Adrenal gland (tissue), 12 donors: ENCODE measurements around the gene FAM117B. TPM values are rescaled to one million over a fixed set of nuclear protein-coding genes. Genes with fewer than 3 reads are reported as not detected.

Experiments
- DNase-seq, 7 donors: peaks; one replicate each; pipeline ENCODE4 v3.0.0-alpha.2; 2019 to 2020
- H3K27ac ChIP-seq, 5 donors: fragments of 200-600 bp; sonication (generic) in 4 of 5; 1 replicate in 3 of 5; 2 replicates in 2 of 5; pipeline versions ENCODE4 v1.5.1 to v1.8.0; 2016 to 2020; ENCODE audit warnings: mild to moderate bottlenecking in 1 of 5
- H3K27me3 ChIP-seq: fragments of 200-600 bp; 2 replicates; pipeline ENCODE4 v1.8.0; 2021
- H3K36me3 ChIP-seq, 2 donors: fragments of 200-600 bp; replicated peaks in 1 of 2; 1 replicate in 1 of 2; 2 replicates in 1 of 2; pipeline versions ENCODE4 v1.5.1 to v1.8.0; 2018 to 2022
- H3K4me1 ChIP-seq, 2 donors: fragments of 200-600 bp; replicated peaks in 1 of 2; 1 replicate in 1 of 2; 2 replicates in 1 of 2; pipeline versions ENCODE4 v1.5.1 to v1.8.0; 2018 to 2021
- H3K4me3 ChIP-seq, 4 donors: fragments of 200-600 bp; sonication (generic) in 3 of 4; one replicate each; pipeline ENCODE4 v1.5.1; 2016 to 2018
- H3K9me3 ChIP-seq, 3 donors: fragments of 200-600 bp; sonication (generic) in 1 of 3; replicated peaks in 1 of 3; 1 replicate in 2 of 3; 2 replicates in 1 of 3; pipeline versions ENCODE4 v1.5.1 to v1.8.0; 2016 to 2021
- CTCF ChIP-seq, 6 experiments: fragments of 450-650 bp in 4 of 6; fragments of 200-600 bp in 2 of 6; sonication (generic) in 1 of 6; IDR thresholded peaks; 1 replicate in 5 of 6; 2 replicates in 1 of 6; pipeline versions ENCODE4 v1.5.1 to v1.8.0; 2016 to 2021; ENCODE audit warnings: antibody characterized with exemption in 6 of 6, mild to moderate bottlenecking in 2 of 6, moderate library complexity in 1 of 6
- POLR2A ChIP-seq, 2 donors: fragments of 450-650 bp; IDR thresholded peaks; one replicate each; pipeline ENCODE4 v1.6.1; 2017; ENCODE audit warnings: antibody characterized with exemption in 2 of 2, mild to moderate bottlenecking in 2 of 2, moderate library complexity in 1 of 2
- WGBS, 4 donors: extraction: QIAGEN DNeasy Blood & Tissue Kit in 2 of 4; methylation state at CpG; one replicate each; pipeline versions ENCODE4 v1.1.5 to v1.1.7; 2013 to 2017; 5-methylcytosine and 5-hydroxymethylcytosine counted together
- intact Hi-C, 2 donors: fragments of 100-400 bp; cut with DNase I; formaldehyde crosslinking; loops; one replicate each; pipeline versions ENCODE4 v1.14.1 to v1.15.0; 2022 to 2023
- polyA plus RNA-seq, 3 donors: library from polyadenylated mRNA; stranded (reverse); fragments of 200-250 nt in 2 of 3; fragments of 350-450 nt in 1 of 3; fragmentation: Illumina TruSeq in 1 of 3; extraction: RNeasy Lipid Tissue Mini Kit (QIAGEN cat#74804) in 1 of 3; gene quantifications; one replicate each; pipeline ENCODE4 v1.2.3, GENCODE V29; 2013 to 2014
- total RNA-seq, 9 donors: library from RNA; depleted of rRNA in 4 of 9; stranded (reverse); fragments of >200 nt in 4 of 9; fragments of 120-200 nt in 1 of 9; fragmentation: NEBNext Ultra II Directional in 1 of 9; extraction: Animal tissue kit (Norgen Biotek cat#: 25700) in 1 of 9; gene quantifications; one replicate each; pipeline versions ENCODE4 v1.1.0 to v1.2.4, GENCODE V29; 2013 to 2023
- donor health status: healthy with polysubstance abuse.
- donor health status: Bipolar disorder and iron deficiency.
- donor health status: DM: yes; HTN: yes; CAD: no.
- donor health status: DM: no; HTN: no; CAD: no.
- donor health status: DM: no; HTN: no; CAD: no.
- donor health status: DM: yes; HTN: yes; CAD: no.

FAM117B gene
- total and polyA plus RNA-seq, 12 donors: 4.7 to 48.2 (median 20.4) TPM

GRCh38 chr2:202695166-202695565 lies 60.4 kb downstream of the FAM117B start:
- Histone ChIP-seq H3K27me3 (no peaks in the 10 kb centered on the region), H3K9me3 (no peaks in the 10 kb centered on the region), H3K4me1 (peaks cover 7 to 13% of the 10 kb centered on the region in 2 donors), H3K27ac (no peak overlapping the region), H3K4me3 (no peak overlapping the region), H3K36me3 (no peaks in the 10 kb centered on the region)
- WGBS, 4 donors: 90 to 95% (median 91%) methylated on average over 9 of the region's 9 CpGs
- TF ChIP-seq POLR2A (IDR thresholded peaks at IDR 0.05) (no peak), CTCF (IDR thresholded peaks at IDR 0.05) (no peak)
- DNase-seq: no peak
- intact Hi-C loops: no loop called here

- no peak for DNase-seq
- intact Hi-C loops: no loop called here
- Histone ChIP-seq H3K27me3 (no peaks in the 10 kb centered on the region), H3K36me3 (no peaks in the 10 kb centered on the region), H3K4me3 (no peak overlapping the region), H3K9me3 (no peaks in the 10 kb centered on the region), H3K4me1 (peaks cover 0 to 1% of the 10 kb centered on the region in 2 donors), H3K27ac (no peak overlapping the region)
- TF ChIP-seq POLR2A (IDR thresholded peaks at IDR 0.05): no peak
- TF ChIP-seq CTCF (IDR thresholded peaks at IDR 0.05): no peak
- 89 to 94% (median 90%) methylated on average over 4 of the region's 4 CpGs for WGBS, 4 donors
These were observed 65.5 kb downstream of the FAM117B start for GRCh38 chr2:202700075-202700901.

DNA sequence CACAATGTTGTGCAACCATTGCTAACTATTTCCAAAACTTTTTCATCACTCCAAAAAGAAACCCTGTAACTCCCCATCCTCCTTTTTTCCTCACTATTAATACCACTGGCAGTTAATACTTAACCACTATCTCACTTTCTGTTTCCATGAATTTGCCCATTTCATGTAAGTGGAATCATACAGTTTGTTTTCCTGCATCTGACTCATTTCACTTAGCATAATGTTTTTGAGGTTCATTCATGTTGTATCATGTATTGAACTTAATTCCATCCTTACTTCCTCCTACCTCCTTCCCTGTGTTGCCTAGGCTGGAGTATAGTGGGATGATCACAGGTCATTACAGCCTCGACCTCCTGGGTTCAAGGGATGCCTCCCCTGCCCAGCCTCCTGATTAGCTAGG lies 68.3 kb downstream of the FAM117B start:
- intact Hi-C loops: no loop called here
- WGBS, 4 donors: 76 to 88% (median 84%) methylated on average over 1 of the region's 1 CpG

DNA sequence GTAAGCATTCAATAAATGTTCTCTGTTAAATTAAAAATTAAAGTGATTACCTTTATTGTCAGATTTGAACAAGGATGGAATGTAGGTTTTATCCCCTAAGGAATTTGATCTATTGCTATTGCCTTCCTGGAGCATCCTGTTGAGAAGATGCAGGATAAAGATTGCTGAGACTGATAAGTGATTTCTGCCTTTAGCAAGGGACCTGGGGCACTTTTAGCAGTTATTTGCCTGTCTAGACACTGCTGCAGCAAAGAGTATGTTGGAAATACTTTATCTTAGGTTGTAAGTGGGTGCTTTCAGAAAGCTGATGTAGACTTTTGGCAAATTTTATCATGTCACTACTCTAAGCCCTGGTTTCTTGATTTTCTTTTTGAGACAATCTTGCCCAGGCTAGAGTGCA lies 69.5 kb downstream of the FAM117B start:
- intact Hi-C loops: no loop called here
- Histone ChIP-seq H3K4me3 (no peak overlapping the region), H3K4me1 (peaks cover 0 to 5% of the 10 kb centered on the region in 2 donors), H3K9me3 (no peaks in the 10 kb centered on the region), H3K27ac (no peak overlapping the region), H3K27me3 (no peaks in the 10 kb centered on the region), H3K36me3 (no peaks in the 10 kb centered on the region)
- DNase-seq: no peak
- no peak for TF ChIP-seq POLR2A (IDR thresholded peaks at IDR 0.05)
- no peak for TF ChIP-seq CTCF (IDR thresholded peaks at IDR 0.05)

More for the DNA sequence above, 68.3 kb downstream of the FAM117B start:
- Histone ChIP-seq H3K4me3 (no peak overlapping the region), H3K27me3 (no peaks in the 10 kb centered on the region), H3K4me1 (peaks cover 0 to 5% of the 10 kb centered on the region in 2 donors), H3K27ac (no peak overlapping the region), H3K36me3 (no peaks in the 10 kb centered on the region), H3K9me3 (no peaks in the 10 kb centered on the region)
- no peak for DNase-seq
- TF ChIP-seq POLR2A (IDR thresholded peaks at IDR 0.05) (no peak), CTCF (IDR thresholded peaks at IDR 0.05) (no peak)
